Measurements from ENCODE around the gene NUMBL.
"Not testable (repeated sequence)": the region's sequence is repeated elsewhere in the genome, so short reads cannot be mapped to it uniquely, and the experiment has no call there.

Gene NUMBL

GRCh38 chr19:40667602-40668001, 22.8 kb downstream of the NUMBL start:
- no peak for DNase-seq (ENCODE audit: low read depth in 3 of 3, low spot score in 1 of 3)

GRCh38 chr19:40666803-40667438, 23.5 kb downstream of the NUMBL start:
- DNase-seq (ENCODE audit: low read depth in 3 of 3, low spot score in 1 of 3): no peak

GRCh38 chr19:40663695-40664692, 26.5 kb downstream of the NUMBL start:
- DNase-seq (ENCODE audit: low read depth in 3 of 3, low spot score in 1 of 3): no peak

- peak; percentile 80 to 96 (median 89) for DNase-seq (ENCODE audit: low read depth in 3 of 3, low spot score in 1 of 3)
Observed at GRCh38 chr19:40662925-40663694, 27.3 kb downstream of the NUMBL start.

GRCh38 chr19:40661616-40662015, 28.8 kb downstream of the NUMBL start:
- no peak for DNase-seq (ENCODE audit: low read depth in 3 of 3, low spot score in 1 of 3)

- DNase-seq (ENCODE audit: low read depth in 3 of 3, low spot score in 1 of 3): no peak
Observed at GRCh38 chr19:40659566-40659965, 30.9 kb downstream of the NUMBL start.

GRCh38 chr19:40659116-40659515, 31.3 kb downstream of the NUMBL start:
- DNase-seq (ENCODE audit: low read depth in 3 of 3, low spot score in 1 of 3): no peak

GRCh38 chr19:40658031-40658430, 32.4 kb downstream of the NUMBL start:
- no peak for DNase-seq (ENCODE audit: low read depth in 3 of 3, low spot score in 1 of 3)

- not testable (repeated sequence) for DNase-seq (ENCODE audit: low read depth in 3 of 3, low spot score in 1 of 3)
Observed at GRCh38 chr19:40655684-40656083, 34.8 kb downstream of the NUMBL start.

GRCh38 chr19:40652303-40652702, 38.1 kb downstream of the NUMBL start:
- not testable (repeated sequence) for DNase-seq (ENCODE audit: low read depth in 3 of 3, low spot score in 1 of 3)

GRCh38 chr19:40650749-40651305, 39.6 kb downstream of the NUMBL start:
- DNase-seq (ENCODE audit: low read depth in 3 of 3, low spot score in 1 of 3): no peak

GRCh38 chr19:40649903-40650675, 40.4 kb downstream of the NUMBL start:
- not testable (repeated sequence) for DNase-seq (ENCODE audit: low read depth in 3 of 3, low spot score in 1 of 3)

- no peak for DNase-seq (ENCODE audit: low read depth in 3 of 3, low spot score in 1 of 3)
Observed at GRCh38 chr19:40646743-40647254, 43.7 kb downstream of the NUMBL start.

- no peak for DNase-seq (ENCODE audit: low read depth in 3 of 3, low spot score in 1 of 3)
Observed at GRCh38 chr19:40642757-40643305, 47.6 kb downstream of the NUMBL start.

- no peak for DNase-seq (ENCODE audit: low read depth in 3 of 3, low spot score in 1 of 3)
Observed at GRCh38 chr19:40642051-40642706, 48.3 kb downstream of the NUMBL start.

GRCh38 chr19:40641281-40641680, 49.2 kb downstream of the NUMBL start:
- DNase-seq (ENCODE audit: low read depth in 3 of 3, low spot score in 1 of 3): no peak

- DNase-seq (ENCODE audit: low read depth in 3 of 3, low spot score in 1 of 3): no peak
Observed at GRCh38 chr19:40640744-40641143, 49.7 kb downstream of the NUMBL start.

GRCh38 chr19:40639638-40639982, 50.8 kb downstream of the NUMBL start:
- DNase-seq (ENCODE audit: low read depth in 3 of 3, low spot score in 1 of 3): no peak

- DNase-seq (ENCODE audit: low read depth in 3 of 3, low spot score in 1 of 3): no peak
Observed at GRCh38 chr19:40638327-40638726, 52.1 kb downstream of the NUMBL start.

All from stimulated activated CD4-positive, alpha-beta T cell treated with anti-CD3 and anti-CD28 coated beads, TNF-alpha, amount 100 ng/mL, for 1 hour (primary cell).